ENCODE data around the gene SST. TPM values are rescaled to one million over a fixed set of nuclear protein-coding genes. Genes with fewer than 3 reads are reported as not detected.

SST gene
- total and polyA plus RNA-seq, 2 of the 13 experiments (the other 11 are each of a cell fraction or from before 2014, with no cell fraction given), result not detected

GRCh38 chr3:187719628-187720336 lies 49.6 kb upstream of the SST start (continued):
- TF ChIP-seq, protein P1, sequence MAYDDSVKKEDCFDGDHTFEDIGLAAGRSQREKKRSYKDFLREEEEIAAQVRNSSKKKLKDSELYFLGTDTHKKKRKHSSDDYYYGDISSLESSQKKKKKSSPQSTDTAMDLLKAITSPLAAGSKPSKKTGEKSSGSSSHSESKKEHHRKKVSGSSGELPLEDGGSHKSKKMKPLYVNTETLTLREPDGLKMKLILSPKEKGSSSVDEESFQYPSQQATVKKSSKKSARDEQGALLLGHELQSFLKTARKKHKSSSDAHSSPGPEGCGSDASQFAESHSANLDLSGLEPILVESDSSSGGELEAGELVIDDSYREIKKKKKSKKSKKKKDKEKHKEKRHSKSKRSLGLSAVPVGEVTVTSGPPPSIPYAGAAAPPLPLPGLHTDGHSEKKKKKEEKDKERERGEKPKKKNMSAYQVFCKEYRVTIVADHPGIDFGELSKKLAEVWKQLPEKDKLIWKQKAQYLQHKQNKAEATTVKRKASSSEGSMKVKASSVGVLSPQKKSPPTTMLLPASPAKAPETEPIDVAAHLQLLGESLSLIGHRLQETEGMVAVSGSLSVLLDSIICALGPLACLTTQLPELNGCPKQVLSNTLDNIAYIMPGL (CRISPR knock-in tag; IDR thresholded peaks at IDR 0.05; ENCODE audit: borderline replicate concordance in 1 of 2, low read depth in 1 of 2), result no peak
- TF ChIP-seq NONO (IDR thresholded peaks at IDR 0.05), result no peak
- peak; percentile 60; the same call in 1 of the 2 replicates for TF ChIP-seq NONO (CRISPR knock-in tag; conservative IDR thresholded peaks at IDR 0.05)
- TF ChIP-seq ZBTB7B (CRISPR knock-in tag; IDR thresholded peaks at IDR 0.05), result peak; percentile 73
- TF ChIP-seq, protein P2, sequence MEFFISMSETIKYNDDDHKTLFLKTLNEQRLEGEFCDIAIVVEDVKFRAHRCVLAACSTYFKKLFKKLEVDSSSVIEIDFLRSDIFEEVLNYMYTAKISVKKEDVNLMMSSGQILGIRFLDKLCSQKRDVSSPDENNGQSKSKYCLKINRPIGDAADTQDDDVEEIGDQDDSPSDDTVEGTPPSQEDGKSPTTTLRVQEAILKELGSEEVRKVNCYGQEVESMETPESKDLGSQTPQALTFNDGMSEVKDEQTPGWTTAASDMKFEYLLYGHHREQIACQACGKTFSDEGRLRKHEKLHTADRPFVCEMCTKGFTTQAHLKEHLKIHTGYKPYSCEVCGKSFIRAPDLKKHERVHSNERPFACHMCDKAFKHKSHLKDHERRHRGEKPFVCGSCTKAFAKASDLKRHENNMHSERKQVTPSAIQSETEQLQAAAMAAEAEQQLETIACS (CRISPR knock-in tag; IDR thresholded peaks at IDR 0.05), result 0 out of 2 replicates have a peak, but pooled peaks have one; percentile 31
- TF ChIP-seq ONECUT2 (CRISPR knock-in tag; IDR thresholded peaks at IDR 0.05), result peak; percentile 88
- peak; percentile 26; the same call in 1 of the 2 replicates for TF ChIP-seq ZBTB34 (CRISPR knock-in tag; IDR thresholded peaks at IDR 0.05)
- TF ChIP-seq ARNT2 (CRISPR knock-in tag; IDR thresholded peaks at IDR 0.05; ENCODE audit: low read depth), result no peak
- TF ChIP-seq, protein P3, sequence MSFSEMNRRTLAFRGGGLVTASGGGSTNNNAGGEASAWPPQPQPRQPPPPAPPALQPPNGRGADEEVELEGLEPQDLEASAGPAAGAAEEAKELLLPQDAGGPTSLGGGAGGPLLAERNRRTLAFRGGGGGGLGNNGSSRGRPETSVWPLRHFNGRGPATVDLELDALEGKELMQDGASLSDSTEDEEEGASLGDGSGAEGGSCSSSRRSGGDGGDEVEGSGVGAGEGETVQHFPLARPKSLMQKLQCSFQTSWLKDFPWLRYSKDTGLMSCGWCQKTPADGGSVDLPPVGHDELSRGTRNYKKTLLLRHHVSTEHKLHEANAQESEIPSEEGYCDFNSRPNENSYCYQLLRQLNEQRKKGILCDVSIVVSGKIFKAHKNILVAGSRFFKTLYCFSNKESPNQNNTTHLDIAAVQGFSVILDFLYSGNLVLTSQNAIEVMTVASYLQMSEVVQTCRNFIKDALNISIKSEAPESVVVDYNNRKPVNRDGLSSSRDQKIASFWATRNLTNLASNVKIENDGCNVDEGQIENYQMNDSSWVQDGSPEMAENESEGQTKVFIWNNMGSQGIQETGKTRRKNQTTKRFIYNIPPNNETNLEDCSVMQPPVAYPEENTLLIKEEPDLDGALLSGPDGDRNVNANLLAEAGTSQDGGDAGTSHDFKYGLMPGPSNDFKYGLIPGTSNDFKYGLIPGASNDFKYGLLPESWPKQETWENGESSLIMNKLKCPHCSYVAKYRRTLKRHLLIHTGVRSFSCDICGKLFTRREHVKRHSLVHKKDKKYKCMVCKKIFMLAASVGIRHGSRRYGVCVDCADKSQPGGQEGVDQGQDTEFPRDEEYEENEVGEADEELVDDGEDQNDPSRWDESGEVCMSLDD (CRISPR knock-in tag; IDR thresholded peaks at IDR 0.05; ENCODE audit: borderline replicate concordance), result 0 out of 2 replicates have a peak, but pooled peaks have one; percentile 40
- TF ChIP-seq NFYC (CRISPR knock-in tag; IDR thresholded peaks at IDR 0.05), result no peak
- TF ChIP-seq MTF2 (CRISPR knock-in tag; IDR thresholded peaks at IDR 0.05; ENCODE audit: borderline replicate concordance), result no peak
- no peak for TF ChIP-seq ZNF576 (CRISPR knock-in tag; IDR thresholded peaks at IDR 0.05)
- peak; percentile 85 for TF ChIP-seq PHF21A (CRISPR knock-in tag; IDR thresholded peaks at IDR 0.05)
- no peak for TF ChIP-seq NFE2L2 (IDR thresholded peaks at IDR 0.05; ENCODE audit: low read length)
- peak; percentile 80; the same call in 1 of the 2 replicates for TF ChIP-seq ZNF232 (CRISPR knock-in tag; IDR thresholded peaks at IDR 0.05; ENCODE audit: borderline replicate concordance)
- peak; percentile 68; the same call in 1 of the 2 replicates for TF ChIP-seq ZNF598 (CRISPR knock-in tag; IDR thresholded peaks at IDR 0.05; ENCODE audit: borderline replicate concordance)
- no peak for TF ChIP-seq MYNN (CRISPR knock-in tag; IDR thresholded peaks at IDR 0.05; ENCODE audit: low read depth)
- peak; percentile 40; the same call in 1 of the 2 replicates for TF ChIP-seq ZNF614 (CRISPR knock-in tag; IDR thresholded peaks at IDR 0.05; ENCODE audit: borderline replicate concordance)
- no peak for TF ChIP-seq RELA (CRISPR knock-in tag; IDR thresholded peaks at IDR 0.05)
- TF ChIP-seq PHF8 (CRISPR knock-in tag; IDR thresholded peaks at IDR 0.05), result no peak
- TF ChIP-seq, protein P4, sequence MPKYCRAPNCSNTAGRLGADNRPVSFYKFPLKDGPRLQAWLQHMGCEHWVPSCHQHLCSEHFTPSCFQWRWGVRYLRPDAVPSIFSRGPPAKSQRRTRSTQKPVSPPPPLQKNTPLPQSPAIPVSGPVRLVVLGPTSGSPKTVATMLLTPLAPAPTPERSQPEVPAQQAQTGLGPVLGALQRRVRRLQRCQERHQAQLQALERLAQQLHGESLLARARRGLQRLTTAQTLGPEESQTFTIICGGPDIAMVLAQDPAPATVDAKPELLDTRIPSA (CRISPR knock-in tag; IDR thresholded peaks at IDR 0.05; ENCODE audit: borderline replicate concordance), result no peak

Measured in HepG2 (cell line).